ENCODE data around the gene AHNAK.
"Not testable (repeated sequence)": the region's sequence is repeated elsewhere in the genome, so short reads cannot be mapped to it uniquely, and the experiment has no call there.

AHNAK gene

GRCh38 chr11:62514151-62514550, 32.5 kb downstream of the AHNAK start:
- DNase-seq: no peak

- DNase-seq: no peak
Observed at GRCh38 chr11:62513626-62514025, 33.0 kb downstream of the AHNAK start.

- no peak for DNase-seq
Observed at GRCh38 chr11:62512961-62513360, 33.6 kb downstream of the AHNAK start.

- DNase-seq: no peak
Observed at GRCh38 chr11:62508336-62509058, 38.1 kb downstream of the AHNAK start.

- no peak for DNase-seq
Observed at GRCh38 chr11:62507125-62507422, 39.5 kb downstream of the AHNAK start.

- no peak for DNase-seq
Observed at GRCh38 chr11:62506413-62507124, 40.0 kb downstream of the AHNAK start.

GRCh38 chr11:62505440-62506091, 41.0 kb downstream of the AHNAK start:
- no peak for DNase-seq

- no peak for DNase-seq
Observed at GRCh38 chr11:62505059-62505439, 41.6 kb downstream of the AHNAK start.

GRCh38 chr11:62504158-62504973, 42.2 kb downstream of the AHNAK start:
- no peak for DNase-seq

- no peak for DNase-seq
Observed at GRCh38 chr11:62502030-62502730, 44.4 kb downstream of the AHNAK start.

- no peak for DNase-seq
Observed at GRCh38 chr11:62501432-62501891, 45.1 kb downstream of the AHNAK start.

GRCh38 chr11:62500650-62501030, 46.0 kb downstream of the AHNAK start:
- no peak for DNase-seq

GRCh38 chr11:62499944-62500649, 46.5 kb downstream of the AHNAK start:
- DNase-seq: no peak

- not testable (repeated sequence) for DNase-seq
Observed at GRCh38 chr11:62499311-62499943, 47.2 kb downstream of the AHNAK start.

- no peak for DNase-seq
Observed at GRCh38 chr11:62498492-62499286, 47.9 kb downstream of the AHNAK start.

GRCh38 chr11:62498031-62498430, 48.6 kb downstream of the AHNAK start:
- no peak for DNase-seq

- peak; percentile 34 for DNase-seq
Observed at GRCh38 chr11:62497132-62497801, 49.3 kb downstream of the AHNAK start.

GRCh38 chr11:62496676-62497075, 49.9 kb downstream of the AHNAK start:
- DNase-seq: no peak

GRCh38 chr11:62494246-62494645, 52.4 kb downstream of the AHNAK start:
- DNase-seq: no peak

- no peak for DNase-seq
Observed at GRCh38 chr11:62493801-62494200, 52.8 kb downstream of the AHNAK start.
